PC-9 (cell line): Measurements from ENCODE around the gene ZBED4.

ENCODE experiments used
- CTCF ChIP-seq: fragments of 200-600 bp; sonication (generic); conservative IDR thresholded peaks from 2 replicates; pipeline ENCODE4 v1.6.1; 2017; ENCODE audit warnings: mixed run types, antibody characterized with exemption, mild to moderate bottlenecking, moderate library complexity
- EZH2 ChIP-seq: fragments of 200-600 bp; sonication (generic); IDR thresholded peaks from 2 replicates; pipeline ENCODE4 v1.8.0; 2017; ENCODE audit warnings: antibody characterized with exemption, low read depth

- no peak for TF ChIP-seq CTCF
- no peak for TF ChIP-seq EZH2
These were observed 83.5 kb downstream of the ZBED4 start for GRCh38 chr22:49936973-49937757.
